Tibial nerve (tissue), 4 donors: Measurements from ENCODE around the gene SMAD3. TPM values are rescaled to one million over a fixed set of nuclear protein-coding genes. Genes with fewer than 3 reads are reported as not detected.

ENCODE experiments used
- DNase-seq, 2 donors: peaks; one replicate each; pipeline ENCODE4 v3.0.0-alpha.2; 2019; ENCODE audit warnings: low spot score in 2 of 2
- H3K27ac ChIP-seq, 4 donors: fragments of 200-600 bp; sonication (generic) in 3 of 4; one replicate each; pipeline ENCODE4 v1.5.1; 2017 to 2019; ENCODE audit warnings: mild to moderate bottlenecking in 1 of 4
- H3K27me3 ChIP-seq, 2 donors: fragments of 200-600 bp; sonication (generic) in 1 of 2; one replicate each; pipeline versions ENCODE4 v1.5.1 to v1.6.0; 2017 to 2019
- H3K36me3 ChIP-seq, 3 donors: fragments of 200-600 bp; sonication (generic); one replicate each; pipeline ENCODE4 v1.5.1; 2018 to 2019
- H3K4me1 ChIP-seq, 4 donors: fragments of 200-600 bp; sonication (generic) in 3 of 4; one replicate each; pipeline ENCODE4 v1.5.1; 2017 to 2019
- H3K4me3 ChIP-seq, 4 donors: fragments of 200-600 bp; sonication (generic) in 3 of 4; one replicate each; pipeline ENCODE4 v1.5.1; 2017 to 2019; ENCODE audit warnings: mild to moderate bottlenecking in 1 of 4, moderate library complexity in 1 of 4
- H3K9me3 ChIP-seq, 4 donors: fragments of 200-600 bp; sonication (generic) in 3 of 4; one replicate each; pipeline ENCODE4 v1.5.1; 2017 to 2019
- EP300 ChIP-seq, 2 donors: sonication (generic); formaldehyde crosslinking; IDR thresholded peaks; one replicate each; pipeline ENCODE4 v1.6.1; 2017; ENCODE audit warnings: antibody characterized with exemption in 2 of 2, mild to moderate bottlenecking in 1 of 2
- POLR2A ChIP-seq, 2 donors: fragments of 450-650 bp; IDR thresholded peaks; one replicate each; pipeline ENCODE4 v1.6.1; 2017; ENCODE audit warnings: antibody characterized with exemption in 2 of 2, mild to moderate bottlenecking in 2 of 2, moderate library complexity in 2 of 2
- WGBS, 2 donors: methylation state at CpG; one replicate each; pipeline ENCODE4 v1.1.5; 2018; 5-methylcytosine and 5-hydroxymethylcytosine counted together
- total RNA-seq, 4 donors: library from RNA; depleted of rRNA; stranded (reverse); fragments of >200 nt; gene quantifications; one replicate each; pipeline ENCODE4 v1.1.0, GENCODE V29; 2016
- TF ChIP-seq, protein P1 (sequence below), 5 experiments: fragments of 200-600 bp in 3 of 5; fragments of 450-650 bp in 2 of 5; sonication (generic) in 3 of 5; IDR thresholded peaks; one replicate each; pipeline ENCODE4 v1.5.1; 2016 to 2019; ENCODE audit warnings: antibody characterized with exemption in 5 of 5, mild to moderate bottlenecking in 3 of 5, moderate library complexity in 2 of 5

SMAD3 gene
- total RNA-seq, 4 donors from 2014 or later: 36.3 to 68.6 (median 44.1) TPM

DNA sequence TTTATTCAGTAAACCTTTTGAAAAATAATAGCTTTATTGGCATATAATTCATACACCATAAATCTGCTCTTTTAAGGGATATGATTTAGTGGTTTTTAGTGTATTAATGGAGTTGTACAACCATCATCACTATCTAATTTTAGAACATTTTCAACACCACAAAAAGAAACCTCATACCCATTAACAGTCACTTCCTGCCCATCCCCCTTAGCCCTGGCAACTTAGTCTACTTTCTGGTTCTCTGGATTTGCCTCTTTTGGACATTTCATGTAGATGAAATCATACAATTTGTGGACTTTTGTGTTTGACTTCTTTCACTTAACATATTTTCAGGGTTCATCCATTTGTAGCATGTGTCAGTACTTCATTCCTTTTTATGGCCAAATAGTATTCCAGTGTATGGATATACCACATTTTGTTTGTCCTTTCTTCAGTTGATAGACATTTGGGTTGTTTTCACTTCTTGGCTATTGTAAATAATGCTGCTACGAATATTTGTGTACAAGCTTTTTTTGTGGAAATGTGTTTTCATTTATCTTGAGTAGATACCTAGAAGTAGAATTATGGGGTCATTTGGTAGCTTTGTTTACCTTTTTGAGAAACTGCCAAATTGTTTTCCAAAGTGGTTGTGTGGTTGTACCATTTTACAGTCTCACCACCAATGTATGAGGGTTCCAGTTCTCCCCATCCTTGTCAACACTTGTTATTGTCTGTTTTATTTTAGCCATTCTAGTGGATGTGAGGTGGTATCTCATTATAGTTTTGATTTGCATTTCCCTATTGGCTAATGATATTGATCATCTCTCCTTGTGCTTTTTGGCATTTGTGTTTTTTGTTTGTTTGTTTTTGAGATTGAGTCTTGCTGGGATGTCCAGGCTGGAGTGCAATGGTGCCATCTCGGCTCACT, 45.8 kb downstream of the SMAD3 start:
- Histone ChIP-seq H3K4me3 (no peak overlapping the region), H3K9me3 (peaks cover 0 to 4% (median 2%) of the 10 kb centered on the region in 4 donors), H3K27ac (peak overlapping the region in 3 of 4 donors; percentile 77 to 79 (median 78)), H3K27me3 (no peaks in the 10 kb centered on the region), H3K4me1 (peaks cover 0 to 73% (median 57%) of the 10 kb centered on the region in 4 donors), H3K36me3 (no peaks in the 10 kb centered on the region)
- TF ChIP-seq EP300 (IDR thresholded peaks at IDR 0.05): no peak
- TF ChIP-seq, protein P1, sequence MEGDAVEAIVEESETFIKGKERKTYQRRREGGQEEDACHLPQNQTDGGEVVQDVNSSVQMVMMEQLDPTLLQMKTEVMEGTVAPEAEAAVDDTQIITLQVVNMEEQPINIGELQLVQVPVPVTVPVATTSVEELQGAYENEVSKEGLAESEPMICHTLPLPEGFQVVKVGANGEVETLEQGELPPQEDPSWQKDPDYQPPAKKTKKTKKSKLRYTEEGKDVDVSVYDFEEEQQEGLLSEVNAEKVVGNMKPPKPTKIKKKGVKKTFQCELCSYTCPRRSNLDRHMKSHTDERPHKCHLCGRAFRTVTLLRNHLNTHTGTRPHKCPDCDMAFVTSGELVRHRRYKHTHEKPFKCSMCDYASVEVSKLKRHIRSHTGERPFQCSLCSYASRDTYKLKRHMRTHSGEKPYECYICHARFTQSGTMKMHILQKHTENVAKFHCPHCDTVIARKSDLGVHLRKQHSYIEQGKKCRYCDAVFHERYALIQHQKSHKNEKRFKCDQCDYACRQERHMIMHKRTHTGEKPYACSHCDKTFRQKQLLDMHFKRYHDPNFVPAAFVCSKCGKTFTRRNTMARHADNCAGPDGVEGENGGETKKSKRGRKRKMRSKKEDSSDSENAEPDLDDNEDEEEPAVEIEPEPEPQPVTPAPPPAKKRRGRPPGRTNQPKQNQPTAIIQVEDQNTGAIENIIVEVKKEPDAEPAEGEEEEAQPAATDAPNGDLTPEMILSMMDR (IDR thresholded peaks at IDR 0.05): no peak
- no peak for TF ChIP-seq POLR2A (IDR thresholded peaks at IDR 0.05)
- no peak for DNase-seq
- 97 to 98% methylated on average over 2 of the region's 2 CpGs for WGBS, 2 donors

DNA sequence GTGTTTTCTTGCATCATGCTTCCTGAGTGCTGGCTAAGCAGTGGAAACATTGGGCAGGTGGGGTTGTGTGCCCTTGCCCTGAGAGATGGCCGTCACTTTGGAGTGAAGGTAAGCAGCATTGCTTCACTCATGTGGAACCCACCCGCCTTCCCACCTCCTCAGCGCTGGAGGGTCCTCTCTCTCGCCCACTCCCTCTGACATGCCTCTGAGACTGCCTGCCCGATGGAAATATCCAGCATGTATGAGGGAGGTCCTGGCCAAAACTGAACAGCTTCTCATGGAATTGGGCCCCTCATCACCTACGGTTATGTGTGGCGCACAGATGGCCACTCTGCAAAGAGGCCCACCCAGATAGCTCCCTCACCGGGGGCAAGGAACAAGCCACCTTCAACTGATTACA, 48.6 kb downstream of the SMAD3 start:
- peaks cover 0 to 4% (median 2%) of the 10 kb centered on the region in 4 donors for H3K9me3 ChIP-seq
- H3K4me3 ChIP-seq: no peak overlapping the region
- DNase-seq: no peak
- no peaks in the 10 kb centered on the region for H3K36me3 ChIP-seq
- peaks cover 0 to 73% (median 51%) of the 10 kb centered on the region in 4 donors for H3K4me1 ChIP-seq
- H3K27me3 ChIP-seq: no peaks in the 10 kb centered on the region
- TF ChIP-seq, protein P1 (IDR thresholded peaks at IDR 0.05): no peak
- TF ChIP-seq EP300 (IDR thresholded peaks at IDR 0.05): no peak
- no peak for TF ChIP-seq POLR2A (IDR thresholded peaks at IDR 0.05)
- peak overlapping the region in 1 of 4 donors; percentile 11 for H3K27ac ChIP-seq
- 91 to 96% methylated on average over 8 of the region's 8 CpGs for WGBS, 2 donors

DNA sequence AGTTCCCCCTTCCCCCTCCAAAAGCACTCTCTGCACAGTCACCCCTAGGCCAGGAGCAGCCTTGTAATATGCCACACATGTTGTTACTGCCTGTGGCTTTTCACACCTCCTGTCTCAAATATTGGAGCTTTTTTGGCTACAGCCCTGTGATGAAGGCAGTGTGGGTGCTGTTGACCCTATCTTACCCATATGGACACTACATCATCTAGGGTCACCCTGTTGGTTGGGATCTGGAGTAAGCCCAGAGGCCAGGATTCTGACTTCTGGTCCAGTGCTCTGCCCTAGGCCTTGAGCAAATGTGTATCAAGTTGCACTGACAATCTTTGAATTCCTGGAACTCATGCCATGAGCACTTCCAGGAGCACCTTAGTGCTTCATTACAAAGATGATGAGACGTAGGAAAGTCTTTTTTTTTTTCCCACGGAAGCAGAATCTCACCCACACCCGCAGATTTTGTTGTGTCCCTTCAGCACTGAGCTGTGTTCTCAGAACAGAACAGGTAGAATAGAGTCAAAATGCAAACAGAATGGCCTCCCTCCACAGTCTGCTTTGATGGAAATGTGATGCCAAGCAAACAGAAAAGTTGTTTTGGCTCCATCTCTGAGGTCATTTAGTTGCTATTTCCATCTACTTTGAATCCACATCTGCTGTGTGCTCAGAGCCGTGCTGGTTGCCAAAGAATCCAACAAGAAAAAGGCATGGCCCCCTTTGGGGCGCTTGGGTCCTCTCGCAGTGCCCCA, 49.6 kb downstream of the SMAD3 start:
- no peak for DNase-seq
- no peaks in the 10 kb centered on the region for H3K36me3 ChIP-seq
- H3K27ac ChIP-seq: peak overlapping the region in 3 of 4 donors; percentile 21 to 66 (median 21)
- H3K27me3 ChIP-seq: no peaks in the 10 kb centered on the region
- 44 to 53% methylated on average over 6 of the region's 6 CpGs for WGBS, 2 donors
- peaks cover 0 to 4% (median 2%) of the 10 kb centered on the region in 4 donors for H3K9me3 ChIP-seq
- H3K4me1 ChIP-seq: peaks cover 0 to 73% (median 49%) of the 10 kb centered on the region in 4 donors
- no peak overlapping the region for H3K4me3 ChIP-seq
- no peak for TF ChIP-seq POLR2A (IDR thresholded peaks at IDR 0.05)

DNA sequence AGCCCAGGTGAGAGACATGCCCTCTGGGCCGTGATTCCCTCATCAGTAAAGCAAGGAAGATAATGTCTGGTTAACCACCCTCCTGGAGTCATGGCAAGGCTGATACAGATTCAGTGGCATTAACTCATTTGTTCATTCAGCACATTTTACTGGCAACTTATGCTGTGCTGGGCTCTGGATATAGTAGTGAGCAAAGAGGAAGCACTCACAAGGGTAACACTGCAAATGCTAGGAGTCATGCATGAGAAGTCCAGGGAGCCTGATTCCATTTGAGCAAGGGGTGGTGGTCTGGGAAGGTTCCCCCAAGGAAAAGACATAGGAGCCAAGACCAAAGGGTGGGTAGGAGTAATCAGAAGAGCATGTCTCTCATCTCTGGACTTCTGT, 50.2 kb downstream of the SMAD3 start:
- Histone ChIP-seq H3K9me3 (peaks cover 0 to 4% (median 2%) of the 10 kb centered on the region in 4 donors), H3K36me3 (no peaks in the 10 kb centered on the region), H3K4me1 (peaks cover 0 to 73% (median 50%) of the 10 kb centered on the region in 4 donors), H3K27me3 (no peaks in the 10 kb centered on the region), H3K27ac (peak overlapping the region in 3 of 4 donors; percentile 21 to 66 (median 21)), H3K4me3 (no peak overlapping the region)
- WGBS, 2 donors: 40 to 64% methylated on average over 1 of the region's 1 CpG
- no peak for DNase-seq
- TF ChIP-seq EP300 (IDR thresholded peaks at IDR 0.05) (no peak), POLR2A (IDR thresholded peaks at IDR 0.05) (no peak)
- TF ChIP-seq, protein P1 (IDR thresholded peaks at IDR 0.05): no peak

DNA sequence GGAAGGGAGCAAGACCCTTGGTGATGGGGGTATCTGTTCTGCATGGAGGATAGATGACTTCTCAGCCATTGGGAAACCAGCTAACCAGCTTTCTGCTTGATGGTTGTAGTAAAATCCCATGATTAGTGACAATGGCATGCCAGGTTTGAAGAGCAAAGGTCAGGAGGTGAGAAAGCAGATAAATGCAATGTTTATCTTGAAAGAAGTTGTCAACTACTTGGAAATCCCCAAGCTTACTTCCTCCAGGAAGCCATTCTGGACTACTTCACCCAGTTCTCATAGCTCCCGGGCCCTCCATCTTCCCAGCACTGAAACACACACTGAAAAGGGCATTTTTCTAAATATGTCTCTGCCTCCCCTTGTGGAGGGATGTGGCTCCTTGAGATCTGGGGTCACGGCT, 51.3 kb downstream of the SMAD3 start:
- H3K36me3 ChIP-seq: no peaks in the 10 kb centered on the region
- peaks cover 0 to 81% (median 58%) of the 10 kb centered on the region in 4 donors for H3K4me1 ChIP-seq
- H3K4me3 ChIP-seq: no peak overlapping the region
- H3K9me3 ChIP-seq: no peaks in the 10 kb centered on the region
- no peak for DNase-seq
- H3K27me3 ChIP-seq: no peaks in the 10 kb centered on the region
- peak overlapping the region in 3 of 4 donors; percentile 35 to 45 (median 40) for H3K27ac ChIP-seq
- 74 to 85% methylated on average over 2 of the region's 2 CpGs for WGBS, 2 donors
- TF ChIP-seq EP300 (IDR thresholded peaks at IDR 0.05) (no peak), POLR2A (IDR thresholded peaks at IDR 0.05) (no peak)
- TF ChIP-seq, protein P1 (IDR thresholded peaks at IDR 0.05): no peak
